ENCODE results near the gene SRSF3.
A peak's percentile ranks its signal among the peaks of the same experiment; 100 is the strongest.

Gene SRSF3

GRCh38 chr6:36545767-36546307, 48.3 kb upstream of the SRSF3 start (continued):
- TF ChIP-seq POU6F1 (CRISPR knock-in tag; IDR thresholded peaks at IDR 0.05; ENCODE audit: borderline replicate concordance, low read depth), result no peak
- no peak for TF ChIP-seq ESRRG (CRISPR knock-in tag; IDR thresholded peaks at IDR 0.05)
- no peak for TF ChIP-seq ARNTL (CRISPR knock-in tag; IDR thresholded peaks at IDR 0.05; ENCODE audit: borderline replicate concordance, low read depth)
- TF ChIP-seq ZNF70 (CRISPR knock-in tag; IDR thresholded peaks at IDR 0.05), result no peak
- no peak for TF ChIP-seq ISL1 (CRISPR knock-in tag; IDR thresholded peaks at IDR 0.05)
- TF ChIP-seq GLIS3 (CRISPR knock-in tag; IDR thresholded peaks at IDR 0.05), result no peak
- TF ChIP-seq TCF4 (CRISPR knock-in tag; IDR thresholded peaks at IDR 0.05; ENCODE audit: borderline replicate concordance), result no peak
- no peak for TF ChIP-seq CREB5 (CRISPR knock-in tag; IDR thresholded peaks at IDR 0.05; ENCODE audit: low read depth)
- TF ChIP-seq CSRNP3 (CRISPR knock-in tag; IDR thresholded peaks at IDR 0.05), result no peak

- TF ChIP-seq ARNTL (CRISPR knock-in tag; IDR thresholded peaks at IDR 0.05; ENCODE audit: borderline replicate concordance, low read depth) (no peak), ZFP30 (CRISPR knock-in tag; IDR thresholded peaks at IDR 0.05) (no peak), OSR1 (CRISPR knock-in tag; IDR thresholded peaks at IDR 0.05) (no peak), TOX (CRISPR knock-in tag; IDR thresholded peaks at IDR 0.05; ENCODE audit: borderline replicate concordance) (no peak), ESRRG (CRISPR knock-in tag; IDR thresholded peaks at IDR 0.05) (no peak), GLIS3 (CRISPR knock-in tag; IDR thresholded peaks at IDR 0.05) (no peak), PATZ1 (CRISPR knock-in tag; IDR thresholded peaks at IDR 0.05; ENCODE audit: borderline replicate concordance) (no peak), POU6F1 (CRISPR knock-in tag; IDR thresholded peaks at IDR 0.05; ENCODE audit: borderline replicate concordance, low read depth) (no peak), CSRNP3 (CRISPR knock-in tag; IDR thresholded peaks at IDR 0.05) (no peak), ZC3H10 (CRISPR knock-in tag; IDR thresholded peaks at IDR 0.05) (no peak), CREB5 (CRISPR knock-in tag; IDR thresholded peaks at IDR 0.05; ENCODE audit: low read depth) (no peak), PPARA (CRISPR knock-in tag; IDR thresholded peaks at IDR 0.05; ENCODE audit: borderline replicate concordance) (no peak), SNAI2 (CRISPR knock-in tag; IDR thresholded peaks at IDR 0.05) (no peak), TCF4 (CRISPR knock-in tag; IDR thresholded peaks at IDR 0.05; ENCODE audit: borderline replicate concordance) (no peak), ZNF565 (CRISPR knock-in tag; conservative IDR thresholded peaks at IDR 0.05; ENCODE audit: low read depth) (no peak), ZNF8 (CRISPR knock-in tag; IDR thresholded peaks at IDR 0.05) (no peak), BACH2 (CRISPR knock-in tag; IDR thresholded peaks at IDR 0.05; ENCODE audit: borderline replicate concordance) (no peak), ZNF70 (CRISPR knock-in tag; IDR thresholded peaks at IDR 0.05) (no peak)
- ATAC-seq, result peak; percentile 60
Observed at GRCh38 chr6:36546308-36546919, 47.7 kb upstream of the SRSF3 start.
